CD4-positive, alpha-beta T cell treated with Interleukin-12 subunit alpha and Interleukin-12 subunit beta, for 1 hour (primary cell): Measurements from ENCODE around the gene ITPA.
"Not testable (repeated sequence)": the region's sequence is repeated elsewhere in the genome, so short reads cannot be mapped to it uniquely, and the experiment has no call there.

Experiments used
- DNase-seq: peaks from one replicate; pipeline ENCODE4 v3.0.0-alpha.2; 2020

ITPA gene

DNA sequence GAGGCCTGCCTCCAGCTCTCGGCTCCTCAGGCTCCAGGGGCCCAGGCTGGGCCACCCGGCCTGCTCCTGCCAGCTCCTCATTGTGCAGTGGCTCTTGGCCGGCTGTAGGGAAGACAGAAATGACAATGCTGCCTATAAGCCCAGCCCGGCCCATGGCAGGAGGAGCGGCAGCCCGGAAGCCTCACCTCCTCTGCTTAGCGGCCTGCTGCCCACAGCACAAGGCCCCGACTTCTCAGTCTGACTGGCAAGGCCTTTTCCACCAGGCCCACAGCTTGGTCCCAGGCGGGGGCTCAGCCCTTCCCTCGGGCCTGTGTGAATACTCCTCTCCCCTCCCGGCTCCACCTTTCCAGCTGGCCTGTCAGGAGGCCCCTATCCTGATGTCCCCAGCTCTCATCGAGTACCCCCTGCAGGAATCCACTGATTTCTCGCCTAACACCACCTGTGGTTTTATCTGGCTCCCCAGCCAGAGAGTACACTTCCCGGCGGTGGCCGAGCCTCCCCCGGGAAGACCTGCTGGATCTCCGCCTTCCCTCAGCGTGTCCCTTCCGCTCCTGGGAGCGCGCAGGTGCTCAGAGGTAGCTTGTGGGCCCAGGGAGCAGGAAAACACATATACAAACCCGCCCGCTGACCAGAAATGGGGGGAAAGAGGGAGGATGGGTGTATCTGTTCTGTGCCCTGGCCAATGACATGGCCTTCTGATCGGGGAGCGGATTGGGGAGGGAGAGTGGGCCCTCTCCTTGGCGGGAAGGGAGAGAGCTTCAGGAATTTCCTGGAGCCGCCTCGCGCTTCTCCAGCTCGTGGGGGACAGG is 5.8 kb upstream of the ITPA start:
- DNase-seq: peak; percentile 24

DNA sequence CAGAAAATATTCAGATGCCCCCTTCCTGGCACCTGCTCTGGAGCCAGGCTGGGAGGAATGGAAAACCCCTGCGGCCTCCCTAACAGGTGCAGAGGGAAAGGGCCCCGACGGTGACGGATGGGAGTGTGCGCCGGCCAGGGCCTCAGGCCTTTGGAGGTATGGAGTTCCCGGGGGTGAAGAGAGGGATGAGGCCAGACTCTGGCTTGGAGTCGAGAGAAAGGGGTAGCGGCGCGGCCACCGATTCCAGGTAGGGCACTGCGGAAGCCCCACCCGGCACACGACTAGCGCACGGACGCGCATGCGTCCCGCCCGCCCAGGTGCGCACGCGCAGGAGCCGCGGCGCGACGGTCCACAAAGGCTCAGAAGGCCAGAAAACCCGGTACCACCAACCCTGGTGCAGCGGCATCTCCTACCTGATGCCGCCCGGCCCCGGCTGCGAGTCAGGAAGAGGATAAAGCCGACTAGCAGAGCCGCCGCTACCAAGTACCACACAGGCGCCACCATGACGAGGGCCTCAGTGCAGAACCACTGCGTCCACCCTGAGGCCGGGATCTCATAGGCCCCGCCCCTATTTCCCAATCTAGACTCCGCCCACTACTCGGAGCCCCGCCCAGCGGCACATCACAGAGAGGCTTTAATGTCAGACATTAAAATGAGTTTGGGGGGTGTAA is 5.0 kb upstream of the ITPA start, which contains the start of gene DDRGK1:
Gene DDRGK1, minus strand, starts transcription at position 559 of the 671 bp plus-strand sequence. Its CDS starts 55 bp downstream, at position 504.
- DNase-seq: peak; percentile 92

DNA sequence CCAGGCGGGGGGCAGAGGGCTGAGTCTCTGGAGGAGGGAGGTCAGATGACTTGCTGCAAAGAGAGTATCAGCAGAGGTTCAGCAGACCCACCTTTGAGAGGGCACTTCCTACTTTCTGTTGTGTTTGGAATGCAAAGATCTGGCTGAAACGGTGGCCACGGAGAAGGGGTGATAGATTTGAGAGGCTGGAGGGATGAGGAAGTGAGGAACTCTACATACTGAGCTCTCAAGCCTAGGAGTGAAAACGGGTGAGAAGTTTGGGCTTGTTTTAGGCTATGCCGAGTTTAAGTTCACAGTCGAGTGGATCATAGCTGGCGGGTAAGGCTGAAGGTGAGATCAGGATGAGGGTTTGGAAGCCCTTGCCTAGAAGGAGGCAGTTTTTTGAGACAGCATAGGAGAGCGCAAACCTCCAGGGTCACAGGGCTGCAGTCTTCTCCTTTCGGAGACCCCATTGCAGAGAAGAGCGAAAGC is 477 bp upstream of the ITPA start:
- peak; percentile 16 for DNase-seq

DNA sequence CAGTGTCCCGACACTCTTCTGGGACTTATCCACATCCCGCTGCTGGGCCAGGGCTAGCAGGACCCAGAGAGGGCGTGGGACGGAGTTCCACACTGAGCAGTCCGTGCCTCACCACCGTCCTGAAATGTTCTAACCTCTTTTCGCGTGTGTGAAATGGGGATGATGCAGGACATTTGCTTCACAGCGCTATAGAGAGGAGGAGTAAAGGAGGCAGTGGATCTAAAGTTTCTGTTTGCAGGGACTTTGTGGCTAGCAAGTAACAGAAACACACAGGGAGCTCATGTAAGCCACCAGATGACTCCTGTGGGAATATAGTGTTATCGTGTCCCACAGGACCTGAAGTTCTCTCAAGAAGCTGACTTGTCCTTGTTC is 634 bp downstream of the ITPA start:
- no peak for DNase-seq

DNA sequence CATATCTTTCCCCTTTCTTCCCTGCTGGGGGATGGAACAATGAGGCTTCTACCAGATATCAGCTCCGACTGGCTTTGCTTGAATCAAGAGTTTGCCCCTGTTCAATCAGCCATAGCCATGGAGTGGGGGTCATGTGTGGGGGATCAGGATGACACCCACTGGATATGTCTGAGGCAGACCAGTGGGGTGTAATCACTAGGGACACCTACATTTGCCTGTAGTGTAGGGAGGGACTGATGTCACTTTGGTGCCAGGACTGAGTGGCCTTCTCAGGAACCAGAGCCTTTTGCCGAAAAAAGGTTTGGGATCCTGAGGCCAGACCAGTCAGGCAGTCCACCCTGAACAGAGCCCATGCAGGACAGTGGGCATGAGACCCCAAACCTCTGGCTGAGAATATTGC is 1.0 kb downstream of the ITPA start:
- DNase-seq: no peak

DNA sequence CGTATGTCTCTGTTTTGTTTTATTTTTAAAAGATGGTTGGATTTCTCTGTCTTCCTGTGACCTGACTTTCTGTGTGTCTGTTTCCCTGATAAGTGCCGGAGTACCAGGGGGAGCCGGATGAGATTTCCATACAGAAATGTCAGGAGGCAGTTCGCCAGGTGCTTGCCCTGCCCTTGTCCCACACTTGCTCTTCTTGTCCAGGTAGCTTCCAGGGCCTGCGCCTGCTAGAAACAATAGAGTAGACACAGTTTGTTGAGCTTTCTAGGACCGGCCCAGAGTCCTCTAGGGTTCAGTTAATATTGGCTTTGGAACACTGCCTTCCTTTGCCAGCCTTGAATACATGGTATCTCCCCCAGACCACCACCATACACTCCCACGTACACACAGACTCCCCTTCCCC is 3.9 kb downstream of the ITPA start:
- DNase-seq: no peak

DNA sequence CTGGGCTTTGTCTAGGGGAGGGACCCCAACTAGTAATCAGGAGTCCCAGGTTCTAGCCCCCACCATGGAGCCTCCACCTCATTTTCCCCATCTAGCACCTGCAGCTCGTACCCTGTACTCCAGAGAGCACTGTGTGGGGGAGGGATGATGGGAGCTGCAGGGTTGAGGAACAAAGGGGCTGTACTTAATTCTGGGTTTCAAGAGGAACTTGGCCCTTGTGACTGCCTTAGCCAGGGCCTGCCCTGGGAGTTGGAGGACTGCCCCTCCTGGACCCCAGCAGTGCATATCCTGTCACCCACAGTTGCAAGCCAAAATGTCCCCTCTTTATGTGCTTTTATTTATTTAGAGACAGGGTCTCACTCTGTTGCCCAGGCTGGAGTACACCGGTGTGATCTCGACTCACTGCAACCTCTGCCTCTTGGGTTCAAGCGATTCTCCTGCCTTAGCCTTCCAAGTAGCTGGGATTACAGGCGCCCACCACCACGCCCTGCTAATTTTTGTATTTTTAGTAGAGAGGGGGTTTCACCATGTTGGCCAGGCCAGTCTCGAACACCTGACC is 6.1 kb downstream of the ITPA start:
- DNase-seq: not testable (repeated sequence)

DNA sequence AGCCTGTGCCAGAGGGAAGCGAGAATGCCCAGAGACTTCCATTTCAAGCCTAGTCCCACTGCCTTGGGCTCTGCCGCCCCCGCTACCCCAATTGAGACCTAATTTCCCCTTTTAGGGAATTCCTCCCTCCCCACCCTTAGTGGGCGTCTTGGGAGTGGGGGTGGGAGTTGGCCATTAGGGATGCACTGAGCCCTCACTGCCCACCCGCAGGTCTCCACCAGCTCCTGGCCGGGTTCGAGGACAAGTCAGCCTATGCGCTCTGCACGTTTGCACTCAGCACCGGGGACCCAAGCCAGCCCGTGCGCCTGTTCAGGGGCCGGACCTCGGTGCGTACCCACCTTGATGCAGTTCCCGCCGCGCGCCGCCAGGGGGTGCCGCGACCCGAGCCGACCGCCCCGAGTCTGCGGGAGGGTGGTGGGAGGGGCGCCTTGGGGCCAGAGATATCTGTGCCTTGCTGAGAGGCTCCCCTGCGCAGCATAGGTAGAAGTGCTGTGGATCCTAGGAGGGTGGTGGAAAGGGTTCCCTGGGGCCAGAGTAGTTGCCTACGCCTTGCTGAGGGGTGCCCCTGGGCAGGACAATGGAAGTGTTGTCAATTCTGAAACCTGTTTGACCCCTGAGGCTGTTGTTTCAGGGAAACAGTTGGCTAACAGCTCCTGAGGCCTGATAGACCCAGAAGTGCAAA is 9.2 kb downstream of the ITPA start:
- peak; percentile 78 for DNase-seq

DNA sequence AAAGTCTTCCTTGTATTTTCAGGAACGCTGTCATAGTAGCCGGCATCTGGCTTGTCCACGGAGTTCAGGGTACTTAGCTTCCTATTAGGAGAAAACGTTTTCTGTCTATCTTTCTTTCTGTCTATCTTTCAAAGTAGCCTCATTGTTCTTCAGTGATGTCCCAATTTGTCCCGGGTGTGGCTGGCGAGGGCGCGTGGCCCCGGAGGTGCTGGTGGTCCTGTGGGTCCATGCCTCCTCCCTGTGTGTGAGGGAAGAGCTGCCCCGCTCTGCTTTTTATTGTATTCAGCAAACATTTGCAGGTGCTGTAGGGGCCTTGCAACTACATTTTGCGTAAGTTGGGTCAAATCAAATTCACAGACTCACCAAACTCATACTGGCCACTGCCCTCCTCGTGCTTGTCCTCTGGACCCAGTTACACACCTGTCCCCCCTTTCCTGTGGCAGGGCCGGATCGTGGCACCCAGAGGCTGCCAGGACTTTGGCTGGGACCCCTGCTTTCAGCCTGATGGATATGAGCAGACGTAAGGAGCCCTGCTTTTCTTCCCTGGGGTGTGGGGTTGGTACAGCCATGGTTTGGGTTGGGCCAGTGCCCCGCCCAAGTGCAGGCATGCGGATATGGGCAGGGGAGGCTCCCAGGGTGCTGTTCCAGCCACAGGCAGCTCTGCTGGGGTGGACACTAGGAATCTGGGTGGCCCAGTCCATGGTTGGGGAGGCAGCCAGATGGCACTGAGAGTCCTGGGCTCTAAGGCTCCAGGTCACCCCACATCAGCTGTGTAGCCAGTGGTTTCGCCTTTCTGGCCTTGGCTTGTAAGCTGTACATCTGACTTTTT is 12.3 kb downstream of the ITPA start:
- DNase-seq: no peak

DNA sequence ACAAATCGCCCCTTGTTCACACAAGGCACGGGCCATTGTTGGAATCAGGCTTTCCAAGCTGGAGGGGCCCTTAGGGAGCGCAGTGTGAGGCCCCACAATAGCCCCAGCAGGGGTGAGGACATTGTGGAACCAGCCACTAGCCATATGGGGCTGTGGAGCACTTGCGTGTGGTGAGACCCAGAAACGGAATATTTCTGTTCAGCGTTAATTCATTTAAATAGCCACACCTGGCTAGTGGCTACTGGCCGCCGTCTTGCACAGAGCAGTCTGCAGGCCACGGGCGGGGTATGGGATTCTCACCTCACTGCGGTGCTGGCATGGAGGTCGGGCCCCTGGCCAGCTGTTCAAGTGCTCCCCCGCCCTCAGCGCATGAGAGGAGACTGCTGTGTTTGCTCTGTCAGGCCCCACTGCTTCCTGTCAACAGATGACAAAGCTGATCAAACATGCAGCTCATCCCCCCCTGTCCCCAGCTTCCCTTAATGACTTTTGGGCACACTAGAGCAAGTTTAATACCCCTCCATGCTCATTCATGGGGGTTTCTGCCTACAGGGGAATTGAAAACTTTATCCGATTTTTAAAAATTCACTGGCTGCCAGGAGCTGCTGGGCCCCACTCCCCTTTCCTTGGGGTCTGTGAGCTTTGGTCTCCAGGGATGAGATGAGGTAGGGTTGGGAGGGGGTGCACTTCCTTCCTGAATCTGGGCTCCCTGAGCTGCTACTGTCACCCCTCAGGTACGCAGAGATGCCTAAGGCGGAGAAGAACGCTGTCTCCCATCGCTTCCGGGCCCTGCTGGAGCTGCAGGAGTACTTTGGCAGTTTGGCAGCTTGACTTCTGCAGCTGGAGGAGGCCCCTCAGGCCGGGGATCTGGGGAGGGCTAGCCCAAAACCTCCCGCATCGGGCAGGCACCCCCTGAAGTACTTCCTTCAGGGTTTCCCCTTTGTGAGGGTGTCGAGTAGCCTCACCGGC is 13.6 kb downstream of the ITPA start:
- peak; percentile 14 for DNase-seq

DNA sequence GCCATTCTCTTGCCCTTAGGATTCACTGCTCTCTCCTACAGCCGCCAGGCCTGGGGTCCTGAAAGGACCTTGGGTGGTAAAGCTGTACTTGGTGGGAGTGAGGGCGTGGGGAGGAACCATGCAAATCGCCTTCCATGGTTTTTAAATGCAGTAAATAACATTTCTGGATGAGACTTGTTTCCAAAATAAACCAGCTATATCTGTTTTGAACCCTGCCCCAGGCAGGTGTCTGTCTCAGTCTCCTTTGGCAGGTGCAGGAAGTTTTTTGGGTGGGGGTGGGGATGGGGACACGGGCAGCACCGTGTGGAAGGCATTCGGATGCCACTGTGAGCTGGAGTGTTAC is 14.3 kb downstream of the ITPA start:
- no peak for DNase-seq

DNA sequence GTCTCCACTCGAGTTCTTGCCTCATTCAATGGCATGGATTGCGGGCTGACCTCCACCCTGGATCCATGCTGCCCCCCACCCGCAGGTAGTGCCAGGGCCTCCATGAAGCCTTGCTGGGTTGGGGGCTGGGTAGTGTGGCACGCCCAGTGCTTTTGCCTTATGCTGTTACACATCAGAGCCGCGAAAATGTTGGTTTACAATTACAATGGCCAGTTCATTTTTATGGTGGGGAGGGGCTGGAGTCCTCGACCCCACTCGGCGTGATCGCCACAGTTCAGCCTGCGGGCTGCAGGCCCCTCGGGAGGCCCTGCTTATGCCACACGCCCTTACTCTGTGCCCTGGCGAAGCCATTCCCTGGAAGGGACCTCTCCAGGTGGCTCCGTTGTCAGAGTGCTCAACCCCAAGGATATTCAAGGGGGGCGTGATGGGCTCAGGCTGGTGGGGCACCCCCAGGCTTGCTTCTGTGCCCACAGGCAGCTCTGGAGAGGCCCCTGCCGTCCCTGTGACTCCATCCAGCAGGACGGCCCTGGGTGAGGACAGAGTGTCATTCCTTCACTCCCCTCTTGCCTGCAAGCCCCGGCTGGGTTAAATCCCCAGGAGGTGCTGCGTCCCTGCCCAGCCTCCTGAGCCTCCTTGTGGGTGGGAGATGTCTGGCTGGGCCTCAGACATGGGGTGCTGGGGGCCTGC is 14.8 kb downstream of the ITPA start:
- DNase-seq: no peak

DNA sequence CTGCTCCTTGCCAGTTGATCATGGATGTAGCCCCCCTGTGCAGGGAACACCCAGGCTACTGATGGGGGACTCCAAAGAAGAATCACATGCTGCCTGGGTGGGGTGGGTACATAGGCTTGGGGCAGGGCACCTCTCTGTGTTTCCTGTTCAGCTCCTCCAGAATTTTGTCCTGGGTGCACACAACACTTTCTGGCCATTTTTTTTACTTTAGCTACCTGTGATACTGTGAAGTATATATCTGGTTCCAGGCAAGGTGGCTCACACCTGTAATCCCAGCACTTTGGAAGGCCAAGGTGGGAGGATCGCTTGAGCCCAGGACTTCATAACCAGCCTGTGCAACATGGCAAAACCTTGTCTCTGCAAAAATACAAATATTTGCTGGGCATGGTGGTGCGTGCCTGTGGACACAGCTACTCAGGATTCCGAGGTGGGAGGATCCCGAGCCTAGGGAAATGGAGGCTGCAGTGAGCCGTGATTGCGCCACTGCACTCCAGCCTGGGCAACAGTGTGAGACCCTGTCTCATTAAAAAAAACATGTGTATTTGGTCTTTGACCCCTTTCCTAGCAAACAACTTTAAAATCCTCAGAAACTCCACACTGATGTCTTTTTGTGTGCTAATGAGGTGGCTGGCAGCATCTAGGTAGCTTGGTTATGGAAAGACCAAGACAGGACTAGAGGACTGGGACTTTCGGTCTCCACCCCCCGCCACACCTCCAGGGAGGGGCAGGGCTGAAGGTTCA is 15.6 kb downstream of the ITPA start:
- no peak for DNase-seq

DNA sequence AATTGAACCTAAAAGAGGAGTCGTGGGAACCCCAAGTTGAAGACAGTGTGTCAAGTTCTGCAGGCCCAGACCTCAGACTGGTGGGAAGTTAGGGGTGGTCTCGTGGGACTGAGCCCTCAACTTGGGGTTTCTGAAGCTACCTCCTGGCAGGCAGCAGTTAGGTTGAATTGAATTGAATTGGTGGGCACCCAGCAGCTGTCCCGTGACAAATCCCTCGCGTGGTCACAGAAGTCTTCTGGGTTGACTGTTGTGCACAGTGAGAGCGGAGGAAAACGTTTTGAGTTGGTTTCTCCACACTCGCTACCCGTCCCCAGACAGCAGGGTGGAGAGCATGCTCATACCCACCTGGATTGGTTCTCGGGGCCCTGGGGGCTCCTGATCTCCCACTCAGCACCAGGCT is 16.8 kb downstream of the ITPA start:
- no peak for DNase-seq

DNA sequence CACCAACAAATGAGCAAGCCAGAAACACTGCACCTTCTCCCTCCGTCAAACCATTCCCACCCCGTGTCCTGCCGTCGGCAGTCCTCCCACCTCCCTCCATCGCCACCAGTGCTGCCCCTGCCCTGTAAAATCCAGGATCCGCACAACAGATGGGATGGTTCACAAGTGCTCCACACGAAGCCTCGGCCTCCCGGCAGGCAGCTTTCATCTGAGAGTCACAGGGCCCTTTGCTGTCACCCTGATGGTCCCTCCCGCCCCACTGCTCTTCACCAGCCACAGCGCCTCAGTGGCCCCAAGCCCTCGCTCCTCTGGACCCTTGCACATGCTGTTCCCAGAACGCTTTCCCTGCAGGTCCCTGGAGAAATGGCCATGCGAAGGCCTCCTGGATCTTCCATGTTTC is 17.6 kb downstream of the ITPA start:
- no peak for DNase-seq

DNA sequence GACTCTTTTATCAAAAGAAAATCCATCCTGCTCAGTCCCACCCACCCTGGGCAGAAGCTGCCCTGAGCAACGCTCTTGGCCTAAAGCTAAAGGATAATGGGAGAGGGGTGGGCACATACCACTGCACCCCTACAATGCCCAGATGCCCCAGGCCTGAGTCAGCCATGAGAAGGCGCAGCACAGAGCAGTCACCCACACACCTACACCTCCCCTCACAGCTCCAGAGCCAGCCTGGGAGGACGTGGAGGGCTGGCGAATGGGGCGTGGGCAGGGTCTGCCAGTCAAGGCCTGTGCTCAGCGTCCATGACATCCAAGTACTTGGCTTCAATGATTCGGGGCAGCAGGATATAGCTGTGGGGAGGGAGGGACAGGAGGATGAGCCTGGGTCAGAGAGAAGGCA is 18.2 kb downstream of the ITPA start:
- DNase-seq: no peak

DNA sequence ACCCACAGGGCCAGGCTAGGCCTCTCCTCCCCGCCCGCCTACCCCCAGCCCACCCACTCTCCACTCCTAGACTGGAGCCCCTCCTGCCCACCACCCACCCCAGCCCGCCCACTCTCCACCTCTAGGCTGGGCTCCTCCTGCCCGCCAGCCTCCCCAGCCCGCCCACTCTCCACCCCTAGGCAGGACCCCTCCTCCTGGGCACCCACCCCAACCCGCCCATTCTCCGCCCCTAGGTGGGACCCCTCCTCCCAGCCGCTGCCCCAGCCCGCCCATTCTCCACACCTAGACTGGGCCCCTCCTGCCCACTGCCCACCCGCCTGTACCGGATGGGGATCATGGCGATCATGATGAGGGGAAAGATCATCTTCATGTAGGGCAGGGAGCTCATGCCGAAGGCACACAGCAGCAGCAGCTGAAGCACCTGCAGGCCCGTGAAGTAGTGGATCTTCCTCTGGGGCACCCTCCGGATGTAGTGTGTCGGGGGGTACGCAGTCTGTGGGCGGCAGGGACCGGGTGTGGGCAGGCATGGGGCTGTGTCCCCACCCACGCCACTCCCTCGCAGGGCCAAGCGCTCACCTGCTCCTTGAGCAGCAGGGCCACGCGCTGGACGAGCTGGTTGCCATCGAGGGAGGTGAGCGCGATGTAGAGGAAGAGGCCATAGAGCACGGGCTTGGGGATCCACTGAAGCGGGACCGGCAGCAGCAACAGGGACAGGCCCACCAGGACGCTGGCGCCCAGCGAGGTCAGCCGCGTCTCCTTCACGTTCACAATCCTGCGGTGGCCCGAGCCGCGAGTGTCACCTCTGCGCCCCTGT is 18.8 kb downstream of the ITPA start:
- no peak for DNase-seq

DNA sequence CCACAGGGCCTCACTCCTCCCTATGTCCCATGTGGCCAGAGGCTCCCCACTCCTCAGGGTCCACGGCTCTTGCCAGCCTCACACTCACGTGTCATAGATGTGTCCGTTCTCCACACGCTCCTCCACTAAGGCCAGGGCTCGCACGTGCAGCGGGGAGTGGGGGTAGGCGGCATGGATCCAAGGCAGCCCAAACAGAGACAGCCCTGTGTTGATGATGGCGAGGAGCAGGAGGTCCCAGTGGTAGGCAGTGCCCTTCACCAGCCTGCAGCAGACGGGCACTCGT is 19.4 kb downstream of the ITPA start:
- no peak for DNase-seq

DNA sequence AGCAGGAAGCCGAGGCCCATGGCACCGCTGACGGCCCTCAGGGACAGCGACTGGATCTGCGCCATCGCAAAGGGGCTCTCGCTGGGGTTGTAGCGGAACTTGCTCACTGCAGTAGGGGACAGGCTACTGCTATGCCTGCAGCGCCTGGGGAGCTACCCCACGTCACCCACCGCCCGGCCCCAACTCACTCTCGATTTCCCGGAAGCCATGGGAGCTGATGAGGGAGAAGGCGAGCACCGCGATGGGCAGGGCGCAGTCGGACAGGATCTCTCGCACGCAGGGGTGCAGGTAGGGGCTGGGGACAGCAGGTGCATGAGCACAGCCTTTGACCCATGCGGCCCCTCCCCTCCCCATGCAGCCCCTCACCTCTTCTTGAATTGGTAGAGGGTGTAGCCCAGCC is 19.9 kb downstream of the ITPA start:
- DNase-seq: no peak
